T-helper 1 cell treated with Interleukin-12 subunit alpha and Interleukin-12 subunit beta and Interleukin-4 antibody, amounts not matched to agents 30 ng/mL and 1 ng/mL, for 36 hours (primary cell): ENCODE results near the gene LRRK1. TPM values are rescaled to one million over a fixed set of nuclear protein-coding genes. Genes with fewer than 3 reads are reported as not detected.

Experiments used
- intact Hi-C: fragments of 100-400 bp; cut with micrococcal nuclease; formaldehyde crosslinking; loops from one replicate; pipeline ENCODE4 v1.15.1; 2024
- total RNA-seq: library from RNA; stranded (reverse); gene quantifications from 2 replicates; pipeline ENCODE4 v1.2.3, GENCODE V29; 2022

The LRRK1 gene, protein sequence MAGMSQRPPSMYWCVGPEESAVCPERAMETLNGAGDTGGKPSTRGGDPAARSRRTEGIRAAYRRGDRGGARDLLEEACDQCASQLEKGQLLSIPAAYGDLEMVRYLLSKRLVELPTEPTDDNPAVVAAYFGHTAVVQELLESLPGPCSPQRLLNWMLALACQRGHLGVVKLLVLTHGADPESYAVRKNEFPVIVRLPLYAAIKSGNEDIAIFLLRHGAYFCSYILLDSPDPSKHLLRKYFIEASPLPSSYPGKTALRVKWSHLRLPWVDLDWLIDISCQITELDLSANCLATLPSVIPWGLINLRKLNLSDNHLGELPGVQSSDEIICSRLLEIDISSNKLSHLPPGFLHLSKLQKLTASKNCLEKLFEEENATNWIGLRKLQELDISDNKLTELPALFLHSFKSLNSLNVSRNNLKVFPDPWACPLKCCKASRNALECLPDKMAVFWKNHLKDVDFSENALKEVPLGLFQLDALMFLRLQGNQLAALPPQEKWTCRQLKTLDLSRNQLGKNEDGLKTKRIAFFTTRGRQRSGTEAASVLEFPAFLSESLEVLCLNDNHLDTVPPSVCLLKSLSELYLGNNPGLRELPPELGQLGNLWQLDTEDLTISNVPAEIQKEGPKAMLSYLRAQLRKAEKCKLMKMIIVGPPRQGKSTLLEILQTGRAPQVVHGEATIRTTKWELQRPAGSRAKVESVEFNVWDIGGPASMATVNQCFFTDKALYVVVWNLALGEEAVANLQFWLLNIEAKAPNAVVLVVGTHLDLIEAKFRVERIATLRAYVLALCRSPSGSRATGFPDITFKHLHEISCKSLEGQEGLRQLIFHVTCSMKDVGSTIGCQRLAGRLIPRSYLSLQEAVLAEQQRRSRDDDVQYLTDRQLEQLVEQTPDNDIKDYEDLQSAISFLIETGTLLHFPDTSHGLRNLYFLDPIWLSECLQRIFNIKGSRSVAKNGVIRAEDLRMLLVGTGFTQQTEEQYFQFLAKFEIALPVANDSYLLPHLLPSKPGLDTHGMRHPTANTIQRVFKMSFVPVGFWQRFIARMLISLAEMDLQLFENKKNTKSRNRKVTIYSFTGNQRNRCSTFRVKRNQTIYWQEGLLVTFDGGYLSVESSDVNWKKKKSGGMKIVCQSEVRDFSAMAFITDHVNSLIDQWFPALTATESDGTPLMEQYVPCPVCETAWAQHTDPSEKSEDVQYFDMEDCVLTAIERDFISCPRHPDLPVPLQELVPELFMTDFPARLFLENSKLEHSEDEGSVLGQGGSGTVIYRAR (N-terminal part only)
- total RNA-seq, result 0.44 and 0.86 TPM in 2 replicates

DNA sequence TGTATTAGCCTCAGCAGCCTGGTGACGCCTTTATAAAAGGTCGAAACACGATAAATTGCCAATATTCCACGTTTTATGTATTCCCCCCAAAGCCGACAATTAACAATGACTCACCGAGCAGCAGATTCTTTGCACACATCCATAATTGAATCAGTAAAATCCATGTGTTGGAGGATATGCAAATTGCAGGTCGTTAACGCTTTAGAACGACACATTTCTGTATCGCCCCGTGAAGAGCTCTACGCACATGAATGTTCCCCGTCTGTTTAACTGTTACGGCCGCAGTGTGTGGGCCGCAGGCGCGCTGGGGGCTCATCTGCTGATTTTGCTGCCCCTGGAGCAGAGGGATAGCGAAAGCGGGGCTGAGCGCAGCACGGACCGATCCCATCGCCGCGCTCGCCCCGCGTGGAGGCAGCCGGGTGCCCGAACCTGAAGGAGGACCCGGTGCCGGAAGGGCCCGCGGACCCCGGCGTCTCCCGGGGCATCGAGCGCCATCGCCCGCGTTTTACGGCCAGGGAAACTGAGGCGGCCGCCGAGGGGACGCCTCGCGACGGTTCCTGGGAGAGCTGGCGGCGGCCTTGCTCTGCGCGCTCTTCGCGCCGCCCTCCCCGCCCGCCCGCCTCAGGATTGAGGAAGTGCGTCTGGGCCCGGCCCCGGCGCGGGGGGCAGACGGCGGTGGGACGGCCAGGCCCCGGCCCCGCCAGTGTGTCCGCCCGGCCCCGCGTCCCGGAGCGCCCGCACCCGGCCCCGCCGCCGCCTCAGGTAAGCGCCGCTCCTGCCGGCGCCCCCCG lies at the start of gene LRRK1:
LRRK1 (plus strand) TSS at position 668 of the 791 bp plus-strand sequence. CDS start 5,276 bp downstream, outside the sequence.
- intact Hi-C loops, result loop anchor here (1.0 to 5.0 kb wide), 3 partner anchors 88 to 577 kb away; partner anchors contain the start of gene ADAMTS17

DNA sequence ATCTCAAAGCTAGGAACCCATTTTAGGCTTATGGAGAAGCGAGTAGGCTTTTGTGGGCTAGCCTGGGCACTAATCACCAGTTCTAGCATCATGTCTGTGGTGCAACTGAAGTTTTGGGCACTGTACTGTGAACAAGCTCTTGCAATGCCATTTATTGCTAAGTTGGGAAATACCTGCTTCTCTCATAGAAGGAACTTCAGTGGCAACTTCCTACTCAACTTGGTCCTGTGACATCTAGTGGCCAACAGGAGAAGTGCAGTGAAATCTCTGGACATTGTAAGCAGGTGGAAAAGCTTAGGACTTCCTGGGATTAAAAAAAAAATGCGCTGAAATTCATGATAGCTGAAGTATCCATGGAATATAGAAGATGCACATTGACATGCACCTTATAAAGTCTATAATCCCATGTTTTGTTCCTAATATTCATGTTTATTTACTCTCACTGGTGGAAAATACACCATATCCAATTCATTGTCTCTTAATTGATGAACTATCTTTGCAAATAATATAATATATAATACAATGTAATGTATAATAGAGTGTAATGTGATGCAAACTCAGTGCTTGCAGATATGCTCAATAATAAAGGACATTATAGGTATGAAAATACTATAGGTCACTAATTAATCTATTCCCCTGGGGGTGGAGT lies 46.0 kb upstream of the LRRK1 start:
- intact Hi-C loops, result loop anchor here (1.0 kb wide), 4 partner anchors 245 to 945 kb away; no protein-coding TSS in a partner anchor

DNA sequence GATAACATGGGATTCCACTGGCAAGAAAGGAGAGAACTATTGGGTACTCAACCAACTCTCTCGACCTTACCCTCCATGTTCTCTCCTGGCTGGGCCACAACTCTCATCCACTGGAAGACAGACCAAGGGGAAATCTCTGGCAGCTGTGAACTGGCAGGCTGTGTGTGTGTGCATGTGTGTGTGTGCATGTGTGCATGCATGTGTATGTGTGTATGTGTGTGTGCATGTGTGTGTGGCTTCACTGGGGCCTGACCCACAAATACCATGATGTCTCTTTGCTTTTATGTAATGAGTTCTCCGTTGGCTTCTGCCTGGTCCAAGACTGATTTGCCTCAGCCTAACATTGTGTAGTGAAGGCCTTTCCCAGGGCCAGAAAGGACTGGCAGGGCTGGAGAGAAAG lies 43.7 kb upstream of the LRRK1 start:
- intact Hi-C loops, result no loop called here

DNA sequence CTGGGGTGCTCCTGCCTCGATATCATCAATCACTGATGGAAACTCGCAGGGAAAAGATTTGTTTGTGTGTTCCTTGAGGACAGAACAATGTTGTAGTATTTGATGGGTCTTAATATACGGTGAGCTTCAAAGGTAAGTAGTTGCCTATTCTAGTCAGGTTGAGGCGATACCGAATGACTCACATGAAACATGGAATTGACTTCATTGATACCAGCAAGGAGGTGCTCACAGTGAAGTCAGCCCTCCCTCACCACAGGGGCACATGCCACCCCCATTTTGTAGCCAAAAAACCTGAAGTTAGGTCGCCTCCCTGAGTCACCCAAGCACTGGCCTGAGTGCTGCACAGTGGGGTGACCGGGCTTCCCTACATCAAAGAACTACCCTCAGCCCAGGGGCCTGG lies 43.2 kb upstream of the LRRK1 start:
- intact Hi-C loops, result no loop called here

DNA sequence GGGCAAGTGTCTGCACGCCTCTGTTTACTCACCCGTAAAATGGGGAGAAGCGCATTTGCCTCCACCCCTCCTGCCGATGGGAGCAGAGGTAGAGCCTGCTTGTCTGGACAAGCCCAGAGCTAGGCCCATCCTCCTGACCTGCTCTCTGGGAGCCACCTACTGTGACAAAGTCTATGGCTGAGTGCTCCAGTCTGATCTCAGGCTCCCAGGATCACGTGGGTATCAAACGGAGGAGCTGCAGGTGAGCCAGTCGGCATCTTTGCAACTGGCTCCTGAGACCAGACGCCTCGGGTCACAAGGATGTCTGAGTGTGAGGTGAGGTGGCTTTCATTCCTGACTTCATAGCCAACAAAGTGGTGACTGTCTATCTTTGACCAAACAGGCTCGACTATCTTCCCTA lies 41.6 kb upstream of the LRRK1 start:
- intact Hi-C loops, result no loop called here

DNA sequence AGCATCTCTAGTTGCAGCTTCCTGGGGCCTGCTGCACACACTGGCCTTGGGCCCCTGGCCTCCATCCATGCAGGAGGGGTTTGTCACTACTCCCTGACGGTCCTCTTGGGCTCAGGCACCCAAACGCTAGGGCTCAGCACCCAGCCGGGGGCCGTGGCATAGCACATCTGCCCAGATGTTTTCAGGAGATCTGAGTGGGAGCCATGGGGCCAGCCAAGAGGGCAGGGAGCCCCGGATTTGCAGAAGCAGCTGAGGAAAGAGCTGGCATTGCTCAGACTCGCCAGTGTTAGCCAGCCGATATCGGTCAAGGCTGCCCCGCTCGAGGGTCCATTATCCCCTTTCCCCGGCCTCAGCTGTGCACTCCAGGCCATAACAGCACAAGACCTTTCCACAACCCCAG lies 41.0 kb upstream of the LRRK1 start:
- intact Hi-C loops, result no loop called here

DNA sequence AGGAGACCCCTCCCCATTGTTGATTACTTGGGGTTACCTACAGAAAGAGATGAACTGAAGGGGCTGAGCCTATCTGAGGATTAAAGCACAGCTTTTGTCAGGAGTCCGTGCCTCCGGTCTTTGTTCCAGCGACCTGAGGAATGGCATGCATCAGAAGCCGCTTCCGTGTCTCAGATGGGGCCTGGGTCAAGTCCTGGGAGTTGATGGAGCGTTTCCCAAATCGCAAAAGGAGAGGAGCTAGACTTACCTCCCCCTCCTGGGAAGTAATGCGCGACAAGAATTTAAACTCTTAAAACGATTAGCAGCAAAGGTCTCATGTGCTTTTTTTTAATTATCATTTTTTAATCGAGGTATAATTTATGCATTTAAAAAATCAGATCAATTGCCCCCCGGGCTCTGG lies 40.5 kb upstream of the LRRK1 start:
- intact Hi-C loops, result no loop called here

DNA sequence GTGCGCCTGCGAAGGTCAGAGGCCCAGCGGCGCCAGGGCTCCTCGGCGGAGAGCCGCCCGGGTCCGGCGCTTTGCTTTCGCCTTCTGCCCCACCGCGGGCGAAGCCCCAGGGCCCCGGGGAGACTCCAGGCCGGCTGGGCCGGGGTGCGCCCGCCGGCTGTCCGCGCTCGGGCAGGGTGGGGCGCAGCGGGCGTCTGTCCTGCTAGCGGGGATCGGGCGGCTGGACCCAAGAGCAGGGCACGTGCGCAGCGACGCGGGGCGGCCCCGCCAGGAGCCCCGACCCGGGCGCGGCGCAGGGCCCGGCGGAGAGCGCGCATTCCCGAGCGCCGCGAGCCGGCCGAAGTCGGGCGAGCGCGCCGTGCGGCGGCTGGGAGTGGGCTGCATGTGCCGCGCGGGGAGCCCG lies 40.1 kb upstream of the LRRK1 start:
- intact Hi-C loops, result no loop called here

DNA sequence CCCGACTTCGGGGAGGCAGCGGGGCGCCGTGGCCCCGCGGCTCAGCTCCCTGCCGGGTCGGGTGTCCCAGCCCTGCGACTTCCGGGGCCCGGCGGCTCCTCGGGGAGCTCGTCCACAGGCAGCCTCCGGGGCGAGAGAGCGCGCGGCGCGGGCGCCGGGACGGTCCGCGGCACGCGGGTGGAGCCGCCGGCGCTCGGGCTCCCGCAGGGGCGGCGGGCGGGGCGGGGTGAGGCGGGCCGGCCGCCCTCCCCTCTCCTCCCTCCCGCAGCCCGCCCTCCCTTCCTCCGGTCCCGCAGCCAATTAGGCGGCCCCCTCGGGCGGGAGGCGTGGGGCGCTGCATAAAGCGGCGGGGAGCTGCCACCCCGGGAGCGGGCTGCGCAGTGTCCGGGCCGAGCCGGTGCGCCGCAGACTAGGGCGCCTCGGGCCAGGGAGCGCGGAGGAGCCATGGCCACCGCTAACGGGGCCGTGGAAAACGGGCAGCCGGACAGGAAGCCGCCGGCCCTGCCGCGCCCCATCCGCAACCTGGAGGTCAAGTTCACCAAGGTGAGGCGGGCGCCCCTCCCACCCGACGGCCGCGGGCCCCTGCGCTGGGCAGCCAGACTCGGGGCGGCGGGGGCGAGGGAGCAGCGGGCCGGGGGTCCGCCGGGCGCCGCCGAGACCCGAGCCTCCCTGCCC lies 39.6 kb upstream of the LRRK1 start, which contains the start of gene ALDH1A3:
ALDH1A3 (plus strand) TSS at position 368 of the 675 bp plus-strand sequence; CDS start at position 445, 77 bp downstream.
- intact Hi-C loops, result no loop called here

DNA sequence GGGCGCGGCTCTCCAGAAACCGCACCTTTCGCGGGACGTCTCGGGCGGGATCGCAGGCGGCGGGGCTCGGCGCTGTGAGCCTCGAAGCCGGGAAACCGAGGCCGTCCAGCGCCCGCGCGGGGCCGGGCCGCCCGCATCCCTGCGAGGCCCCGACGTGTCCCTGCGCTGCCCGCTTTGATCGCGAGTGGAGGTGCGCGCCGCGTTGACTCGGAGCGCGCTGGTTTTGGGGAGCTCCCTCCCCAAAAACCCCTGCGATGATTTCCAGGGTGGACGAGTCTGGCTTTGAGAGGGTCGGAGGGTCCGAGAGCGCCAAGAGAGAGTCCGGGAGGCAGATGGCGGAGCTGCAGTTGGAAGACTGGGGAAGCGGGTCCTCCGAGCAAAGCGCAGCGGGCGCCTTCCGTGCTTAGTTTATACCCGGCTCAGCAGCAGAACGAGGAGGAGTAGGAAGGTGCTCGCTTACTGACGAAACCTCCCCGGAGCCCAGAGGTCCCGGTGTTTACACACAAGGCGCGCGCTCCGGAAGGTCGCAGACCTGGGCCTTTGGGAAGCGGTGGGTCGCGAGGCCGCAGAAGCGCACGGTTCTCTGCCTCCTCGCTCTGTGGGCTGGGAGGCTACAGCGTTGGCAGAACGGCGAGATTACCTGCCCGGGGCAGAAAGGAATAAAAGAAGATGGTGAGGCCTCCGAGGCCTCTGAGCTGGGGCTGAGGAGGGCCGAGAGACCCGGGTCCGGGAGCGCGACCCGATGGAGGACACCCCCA lies 38.8 kb upstream of the LRRK1 start:
- intact Hi-C loops, result no loop called here

DNA sequence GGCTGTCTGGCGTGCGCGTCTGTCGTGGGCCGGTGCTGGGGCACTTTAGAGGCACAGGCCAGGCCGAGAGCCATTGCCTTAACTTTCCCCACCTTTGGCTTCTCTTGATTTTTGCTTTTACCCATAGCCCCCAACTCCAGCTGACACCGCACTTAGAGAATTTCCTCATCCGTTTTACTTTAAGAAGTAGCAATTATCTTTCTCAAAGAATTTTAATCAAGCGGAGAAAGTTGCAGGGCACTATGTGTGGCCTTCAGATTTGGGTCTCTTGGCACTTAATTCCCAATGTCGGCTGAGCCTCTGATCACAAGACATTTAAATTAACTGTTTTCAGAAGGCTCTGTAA lies 38.3 kb upstream of the LRRK1 start:
- intact Hi-C loops, result no loop called here

DNA sequence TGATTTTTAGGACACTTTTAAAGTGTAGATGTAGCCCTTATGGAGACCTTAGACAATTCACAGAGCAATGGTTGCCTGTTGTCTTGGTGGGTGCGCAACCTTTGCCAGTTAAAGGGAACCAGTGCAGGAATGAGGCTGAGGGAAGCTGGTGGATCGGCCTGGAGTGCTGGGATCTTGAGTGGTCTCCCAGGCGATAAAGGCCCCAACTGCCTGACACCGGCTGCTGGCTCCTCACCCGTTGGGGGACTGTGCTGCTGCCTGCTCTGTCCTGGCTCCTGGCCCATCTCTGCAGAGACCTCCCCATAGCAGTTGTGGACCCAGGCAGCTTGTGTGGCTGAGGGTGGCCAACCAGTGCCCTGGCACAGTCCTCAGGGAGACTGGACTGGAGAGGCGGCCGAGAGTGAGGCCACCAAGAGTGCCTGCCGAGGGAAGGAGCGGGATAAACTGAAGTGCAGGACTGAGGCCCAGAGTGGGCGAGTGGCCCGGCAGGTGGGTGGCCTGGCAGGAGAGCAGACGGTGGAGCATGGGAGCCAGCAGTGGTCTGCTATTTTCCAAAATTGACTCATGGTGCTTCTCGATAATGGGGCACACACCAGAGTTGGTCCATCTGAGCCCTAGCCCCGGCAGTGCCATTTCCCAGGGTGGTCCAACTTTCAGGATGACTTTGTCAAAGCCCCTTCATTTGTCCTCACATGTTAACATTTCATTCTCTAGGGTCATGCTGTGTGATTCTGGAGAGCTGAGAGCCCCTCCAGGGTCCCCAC lies 37.4 kb upstream of the LRRK1 start:
- intact Hi-C loops, result no loop called here

DNA sequence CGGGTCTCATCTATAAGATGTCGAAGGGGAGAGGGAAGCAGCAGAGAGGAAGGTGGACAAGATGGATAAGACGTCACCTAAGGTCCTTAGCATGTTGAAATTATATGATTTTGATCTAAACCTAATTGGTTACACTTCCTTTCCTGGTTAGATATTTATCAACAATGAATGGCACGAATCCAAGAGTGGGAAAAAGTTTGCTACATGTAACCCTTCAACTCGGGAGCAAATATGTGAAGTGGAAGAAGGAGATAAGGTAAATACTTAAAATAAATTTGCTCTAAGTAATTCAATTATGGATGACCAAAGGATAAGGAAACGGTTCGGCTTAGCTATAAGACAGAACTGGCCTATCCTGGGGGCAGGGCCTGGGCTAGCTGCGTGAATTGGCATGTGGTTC lies 34.0 kb upstream of the LRRK1 start:
- intact Hi-C loops, result no loop called here

DNA sequence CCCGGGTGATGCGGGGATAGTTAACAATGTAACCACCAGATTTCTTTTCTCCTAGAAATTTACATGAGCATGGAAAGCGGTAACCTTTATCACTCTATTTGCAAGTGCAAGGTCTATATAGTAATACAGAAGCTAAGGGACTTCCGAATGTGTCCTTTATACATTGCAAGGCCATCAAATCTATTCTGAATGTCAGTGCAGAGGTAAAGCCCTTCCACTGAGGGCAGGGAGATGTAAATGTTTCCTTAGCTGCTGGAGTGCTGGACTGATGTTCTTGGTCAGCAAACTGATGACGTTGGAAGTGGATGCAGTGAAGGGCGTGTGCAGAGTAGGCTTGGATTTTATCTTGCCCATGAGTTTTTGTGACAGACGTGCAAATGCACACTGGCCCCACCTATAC lies 33.3 kb upstream of the LRRK1 start:
- intact Hi-C loops, result no loop called here

DNA sequence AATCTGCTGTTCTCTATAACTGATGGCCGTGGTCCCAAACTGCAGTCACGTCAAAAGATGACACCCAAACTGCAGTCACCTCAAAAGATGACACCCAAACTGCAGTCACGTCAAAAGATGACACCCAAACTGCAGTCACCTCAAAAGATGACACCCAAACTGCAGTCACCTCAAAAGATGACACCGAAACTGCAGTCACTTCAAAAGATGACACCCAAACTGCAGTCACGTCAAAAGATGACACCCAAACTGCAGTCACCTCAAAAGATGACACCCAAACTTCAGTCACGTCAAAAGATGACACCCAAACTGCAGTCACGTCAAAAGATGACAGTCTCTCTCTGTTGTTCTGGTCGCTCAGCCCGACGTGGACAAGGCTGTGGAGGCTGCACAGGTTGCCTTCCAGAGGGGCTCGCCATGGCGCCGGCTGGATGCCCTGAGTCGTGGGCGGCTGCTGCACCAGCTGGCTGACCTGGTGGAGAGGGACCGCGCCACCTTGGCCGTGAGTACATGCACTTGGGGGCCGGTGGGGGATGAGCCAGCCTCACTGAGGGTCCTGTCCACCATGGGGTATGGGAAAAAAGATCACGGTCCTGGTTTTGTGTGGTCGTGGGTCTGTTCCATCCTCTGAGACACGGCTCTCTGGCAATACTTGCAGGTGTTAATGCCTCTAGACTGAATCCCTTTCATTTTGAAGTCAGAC lies 31.8 kb upstream of the LRRK1 start:
- intact Hi-C loops, result no loop called here

DNA sequence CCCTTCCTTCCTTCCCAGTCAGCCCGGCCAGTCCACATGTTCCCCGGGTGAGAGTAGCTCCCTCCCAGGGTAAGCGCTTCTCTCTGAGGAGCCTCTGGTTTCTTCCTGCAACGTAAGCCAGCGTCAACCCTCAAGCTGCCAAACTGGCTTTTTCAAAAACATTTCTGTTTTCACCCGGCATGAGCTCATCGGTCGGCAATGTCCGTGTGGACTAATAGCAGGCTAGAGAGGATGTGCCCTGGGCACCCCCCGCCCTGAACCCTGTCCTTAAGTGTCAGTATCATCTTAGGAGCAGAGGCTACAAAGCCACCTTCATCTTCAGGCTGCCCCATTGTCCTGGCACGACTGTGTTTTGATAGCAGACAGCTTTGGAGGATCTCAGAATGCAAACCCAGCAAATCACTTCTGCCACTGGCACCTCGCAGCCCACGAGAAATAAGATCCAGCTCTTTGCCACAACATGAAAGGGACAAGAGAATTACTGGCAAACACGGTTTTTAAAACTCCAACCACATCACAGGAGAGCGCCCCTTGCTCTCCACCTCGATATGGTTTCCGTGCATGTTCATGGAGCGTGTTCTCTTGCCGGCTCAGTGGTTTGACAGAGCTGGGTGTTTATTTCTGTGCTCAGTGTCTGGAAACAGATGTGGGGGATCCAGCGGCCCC lies 29.6 kb upstream of the LRRK1 start:
- intact Hi-C loops, result no loop called here
